ENCODE measurements around the gene LDAF1.

GRCh38 chr16:21190599-21190998, 32.1 kb downstream of the LDAF1 start:
- TF ChIP-seq YY1 (IDR thresholded peaks at IDR 0.05; ENCODE audit: low read depth, low read length) (no peak), CTCF (IDR thresholded peaks at IDR 0.05 in 2 of 3, conservative IDR thresholded peaks at IDR 0.05 in 1 of 3; ENCODE audit: control insufficient read depth in 2 of 3, extremely low read depth in 1 of 3, insufficient read depth in 1 of 3, low read depth in 3 of 3, low read length in 3 of 3) (no peak), MLLT1 (IDR thresholded peaks at IDR 0.05) (no peak), ELK1 (IDR thresholded peaks at IDR 0.05; ENCODE audit: low read depth, low read length) (no peak), EZH2 (IDR thresholded peaks at IDR 0.05; ENCODE audit: borderline replicate concordance, control insufficient read depth, low read depth, low read length) (no peak), GABPA (IDR thresholded peaks at IDR 0.05; ENCODE audit: low read depth) (no peak)
